ENCODE data around the gene PKMYT1. TPM values are rescaled to one million over a fixed set of nuclear protein-coding genes. Genes with fewer than 3 reads are reported as not detected.

PKMYT1 gene
- total and polyA plus RNA-seq, 8 donors = 0.28 to 4.8 (median 1.5) TPM

DNA sequence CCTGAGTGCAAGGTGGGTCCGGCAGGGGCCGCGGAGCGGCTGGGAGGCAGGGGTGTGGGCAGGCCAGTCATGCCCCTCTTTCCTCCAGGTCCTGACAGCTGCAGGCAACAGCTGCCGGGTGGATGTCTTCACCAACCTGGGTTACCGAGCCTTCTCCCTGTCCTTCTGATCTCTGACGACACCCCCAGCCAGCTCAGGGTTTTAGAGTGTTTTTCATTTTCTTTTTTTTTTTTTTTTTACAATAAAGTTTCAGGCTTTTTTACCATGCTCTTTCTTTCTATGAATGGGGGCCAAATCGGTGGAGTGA, 47.2 kb upstream of the PKMYT1 start:
- Histone ChIP-seq H3K27me3 (no peaks in the 10 kb centered on the region), H3K4me3 (no peak overlapping the region), H3K4me1 (peaks cover 8 to 28% (median 13%) of the 10 kb centered on the region in 3 donors), H3K27ac (peak overlapping the region in 1 of 4 donors; percentile 53), H3K9me3 (no peaks in the 10 kb centered on the region), H3K36me3 (peaks cover 0 to 6% (median 5%) of the 10 kb centered on the region in 3 donors)
- TF ChIP-seq CTCF (IDR thresholded peaks at IDR 0.05) = no peak
- ATAC-seq (no peak), FAIRE-seq (no peak), DNase-seq (no peak)
- WGBS, 2 donors = 84 to 89% methylated on average over 7 to 8 of the region's 8 CpGs
- intact Hi-C loops (cut with DNase I) = no loop called here

DNA sequence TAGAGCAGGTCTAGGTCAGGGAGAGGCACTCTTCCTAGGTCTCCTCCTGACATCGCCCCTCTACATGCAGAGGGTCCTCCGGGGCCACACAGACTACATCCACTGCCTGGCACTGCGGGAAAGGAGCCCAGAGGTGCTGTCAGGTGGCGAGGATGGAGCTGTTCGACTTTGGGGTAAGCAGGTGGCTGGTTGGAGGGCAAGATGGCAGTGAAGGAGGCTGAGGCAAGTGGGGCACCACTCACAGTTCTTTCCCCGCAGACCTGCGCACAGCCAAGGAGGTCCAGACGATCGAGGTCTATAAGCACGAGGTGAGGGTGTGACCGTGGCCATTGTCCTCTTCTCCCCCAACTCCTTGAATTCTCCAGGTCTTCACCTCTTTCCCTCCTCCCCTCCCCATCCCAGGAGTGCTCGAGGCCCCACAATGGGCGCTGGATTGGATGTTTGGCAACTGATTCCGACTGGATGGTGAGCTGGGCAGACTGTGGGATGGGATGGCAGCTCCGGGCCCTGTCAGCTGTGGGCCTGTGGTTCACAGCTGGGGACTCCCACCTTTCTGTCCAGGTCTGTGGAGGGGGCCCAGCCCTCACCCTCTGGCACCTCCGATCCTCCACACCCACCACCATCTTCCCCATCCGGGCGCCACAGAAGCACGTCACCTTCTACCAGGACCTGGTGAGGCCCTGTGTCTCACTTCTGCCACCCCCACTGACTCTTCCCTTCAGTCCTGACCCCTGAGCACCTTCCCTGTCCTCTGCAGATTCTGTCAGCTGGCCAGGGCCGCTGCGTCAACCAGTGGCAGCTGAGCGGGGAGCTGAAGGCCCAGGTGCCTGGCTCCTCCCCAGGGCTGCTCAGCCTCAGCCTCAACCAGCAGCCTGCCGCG, 46.6 kb upstream of the PKMYT1 start:
- no peaks in the 10 kb centered on the region for H3K9me3 ChIP-seq
- H3K36me3 ChIP-seq = peaks cover 0 to 6% (median 5%) of the 10 kb centered on the region in 3 donors
- no peak for TF ChIP-seq CTCF (IDR thresholded peaks at IDR 0.05)
- ATAC-seq = no peak
- DNase-seq = peak in 5 of 6 donors; percentile 38 to 84 (median 56)
- peaks cover 14 to 33% (median 19%) of the 10 kb centered on the region in 3 donors for H3K4me1 ChIP-seq
- H3K27ac ChIP-seq = no peak overlapping the region
- no peak overlapping the region for H3K4me3 ChIP-seq
- WGBS, 2 donors = 88 to 91% methylated on average over 24 of the region's 24 CpGs
- intact Hi-C loops (cut with DNase I) = no loop called here
- no peak for FAIRE-seq
- no peaks in the 10 kb centered on the region for H3K27me3 ChIP-seq

DNA sequence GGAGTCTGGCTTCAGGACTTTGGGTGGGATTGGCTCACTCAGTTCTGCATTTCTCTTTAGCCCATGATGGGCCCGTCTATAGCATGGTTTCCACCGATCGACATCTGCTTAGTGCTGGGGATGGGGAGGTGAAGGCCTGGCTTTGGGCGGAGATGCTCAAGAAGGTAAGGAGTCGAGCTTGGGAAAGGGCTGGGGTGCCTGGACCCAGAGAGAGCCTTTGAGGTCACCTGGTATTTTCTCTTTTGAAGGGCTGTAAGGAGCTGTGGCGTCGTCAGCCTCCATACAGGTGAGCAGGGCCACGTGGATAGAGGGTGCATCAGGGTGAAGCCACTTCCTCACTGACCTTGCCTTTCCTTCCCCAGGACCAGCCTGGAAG, 45.7 kb upstream of the PKMYT1 start:
- DNase-seq = peak in 3 of 6 donors; percentile 15 to 44 (median 24)
- H3K27me3 ChIP-seq = no peaks in the 10 kb centered on the region
- intact Hi-C loops (cut with DNase I) = no loop called here
- H3K4me3 ChIP-seq = no peak overlapping the region
- TF ChIP-seq CTCF (IDR thresholded peaks at IDR 0.05) = no peak
- ATAC-seq = no peak
- peaks cover 0 to 9% (median 5%) of the 10 kb centered on the region in 3 donors for H3K36me3 ChIP-seq
- H3K4me1 ChIP-seq = peaks cover 15 to 33% (median 24%) of the 10 kb centered on the region in 3 donors
- no peaks in the 10 kb centered on the region for H3K9me3 ChIP-seq
- no peak overlapping the region for H3K27ac ChIP-seq
- no peak for FAIRE-seq
- WGBS, 2 donors = 85 to 86% methylated on average over 8 of the region's 8 CpGs

- H3K9me3 ChIP-seq = no peaks in the 10 kb centered on the region
- FAIRE-seq (no peak), ATAC-seq (no peak), DNase-seq (peak in 5 of 6 donors; percentile 40 to 80 (median 63))
- 77 to 84% methylated on average over 18 of the region's 18 CpGs for WGBS, 2 donors
- no peak overlapping the region for H3K4me3 ChIP-seq
- no peak overlapping the region for H3K27ac ChIP-seq
- intact Hi-C loops (cut with DNase I) = no loop called here
- no peak for TF ChIP-seq CTCF (IDR thresholded peaks at IDR 0.05)
- H3K36me3 ChIP-seq = peaks cover 0 to 7% (median 5%) of the 10 kb centered on the region in 3 donors
- peaks cover 15 to 33% (median 24%) of the 10 kb centered on the region in 3 donors for H3K4me1 ChIP-seq
- H3K27me3 ChIP-seq = no peaks in the 10 kb centered on the region
These were observed 45.1 kb upstream of the PKMYT1 start for GRCh38 chr16:3025032-3026002.

All from pancreas (tissue), 10 donors.